ENCODE results near the gene CLEC18A.
"Not testable (repeated sequence)": the region's sequence is repeated elsewhere in the genome, so short reads cannot be mapped to it uniquely, and the experiment has no call there.

DNA sequence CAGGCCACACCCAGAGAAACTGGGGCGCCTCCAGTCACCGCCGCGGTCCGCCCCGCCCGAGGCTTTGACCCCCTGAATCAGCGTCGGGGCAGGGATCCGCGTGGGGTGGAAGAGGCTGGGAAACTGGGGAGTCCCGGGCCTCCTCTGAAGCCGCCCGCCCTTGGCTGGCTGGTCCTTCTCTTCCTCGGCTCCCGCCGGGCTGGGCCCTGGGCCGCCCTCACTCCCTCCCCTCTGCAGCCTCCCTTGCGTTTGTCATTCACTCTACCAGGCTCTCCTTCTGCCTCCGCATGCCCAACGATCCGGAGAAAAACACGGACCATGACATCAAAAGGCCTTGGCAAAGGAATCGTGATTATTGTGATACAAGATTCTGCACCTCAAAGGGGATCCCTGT lies 14.5 kb downstream of the CLEC18A start:
- not testable (repeated sequence) for TF ChIP-seq POLR2AphosphoS5 (IDR thresholded peaks at IDR 0.05; ENCODE audit: low read depth, low read length); POLR2A (IDR thresholded peaks at IDR 0.05; ENCODE audit: low read depth, low read length); PAX5 (IDR thresholded peaks at IDR 0.05; ENCODE audit: insufficient read depth, low read length, severe bottlenecking); TAF1 (IDR thresholded peaks at IDR 0.05; ENCODE audit: low read depth, low read length)

All from GM12891 (cell line).